Inflammatory macrophage (primary cell): Measurements from ENCODE around the gene HLA-DQA2.
"Not testable (repeated sequence)": the region's sequence is repeated elsewhere in the genome, so short reads cannot be mapped to it uniquely, and the experiment has no call there.

Source experiments
- DNase-seq, 2 donors: peaks; one replicate each; pipeline ENCODE4 v3.0.0-alpha.2; 2020 to 2022
- total RNA-seq, 18 experiments: gene quantifications; one replicate each; lab custom pipeline; 2026; ENCODE audit warnings: mixed read lengths in 6 of 18, inconsistent platforms in 2 of 18; lab: John Stamatoyannopoulos, UW

The HLA-DQA2 gene
- total RNA-seq, result 0.17 to 91.5 (median 11.0) reads per million in 18 experiments

GRCh38 chr6:32741031-32741960 lies at the start of gene HLA-DQA2:
Gene HLA-DQA2 (plus strand): TSS chr6:32741391. CDS start chr6:32741444, 53 bp downstream.
- DNase-seq, result no peak

DNA sequence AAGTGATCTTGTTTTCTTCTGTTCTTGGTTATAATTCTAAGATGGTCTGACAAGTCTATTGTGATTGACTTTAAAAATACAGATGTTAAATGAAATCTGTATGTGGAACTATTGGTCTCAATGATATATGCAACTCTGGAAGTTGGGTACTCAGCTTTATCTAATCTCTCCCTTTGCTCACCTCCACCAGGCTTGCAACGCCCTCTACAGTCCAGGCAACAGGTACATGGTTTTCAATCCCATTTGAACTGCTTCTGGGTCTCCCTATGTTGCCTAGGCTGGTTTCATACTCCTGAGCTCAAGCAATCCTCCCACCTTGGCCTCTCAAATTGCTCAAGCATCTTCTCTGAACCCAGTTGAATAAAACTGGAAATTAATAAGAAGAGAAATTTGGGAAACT lies 49.2 kb upstream of the HLA-DQA2 start:
- peak in 1 of 2 donors; percentile 65 for DNase-seq

DNA sequence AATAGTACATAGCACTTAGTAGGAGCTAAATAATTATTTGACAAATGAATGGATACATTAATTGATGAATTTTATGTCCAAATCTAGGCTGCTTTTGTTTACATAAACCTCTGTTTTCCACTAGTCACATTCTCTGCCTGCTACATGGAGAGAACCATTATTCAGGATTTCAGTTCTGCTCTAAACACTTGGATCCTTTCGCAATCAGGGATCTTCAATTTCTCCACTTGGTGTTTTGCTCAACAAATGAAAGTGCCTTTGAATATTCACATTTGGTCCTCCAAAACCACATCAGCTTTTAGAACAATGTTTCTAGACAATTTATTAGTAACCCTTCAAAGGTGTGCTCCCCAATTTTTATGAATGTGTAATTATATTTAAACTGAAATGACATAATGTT lies 44.2 kb upstream of the HLA-DQA2 start:
- peak; percentile 42 to 51 for DNase-seq

- DNase-seq, result peak; percentile 54 to 61
Observed at GRCh38 chr6:32700391-32701040, 40.7 kb upstream of the HLA-DQA2 start.

DNA sequence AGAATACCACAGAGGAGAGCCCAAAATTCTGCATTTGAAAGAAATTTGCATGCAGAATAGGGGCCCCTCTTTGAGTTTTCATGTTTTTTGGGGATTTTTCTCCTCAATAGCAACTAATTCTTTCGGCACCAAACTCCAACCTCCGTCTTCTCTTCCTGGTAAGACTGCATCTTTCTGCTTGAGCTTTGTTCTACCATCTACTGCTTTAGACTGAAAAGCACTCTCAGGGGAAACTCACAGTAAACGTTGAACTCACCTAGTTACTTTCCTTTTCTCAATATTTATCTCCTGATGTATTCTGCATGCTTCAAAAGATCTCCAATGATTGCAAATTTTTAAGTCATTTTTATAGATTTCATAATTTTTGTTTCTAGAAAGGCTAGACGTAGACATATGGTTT lies 37.8 kb upstream of the HLA-DQA2 start:
- no peak for DNase-seq

DNA sequence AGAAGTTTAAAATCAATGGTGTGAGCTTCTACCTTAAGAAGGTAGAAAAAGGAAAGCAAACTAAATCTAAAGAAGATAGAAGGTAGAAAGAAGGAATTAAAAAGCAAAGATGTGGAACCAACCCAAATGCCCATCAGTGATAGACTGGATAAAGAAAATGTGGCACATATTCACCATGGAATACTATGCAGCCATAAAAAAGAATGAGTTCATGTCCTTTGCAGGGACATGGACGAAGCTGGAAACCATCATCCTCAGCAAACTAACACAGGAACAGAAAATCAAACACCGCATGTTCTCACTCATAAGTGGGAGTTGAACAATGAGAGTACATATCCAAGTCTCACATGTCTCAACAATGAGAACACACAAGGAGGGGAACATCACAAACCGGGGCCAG lies 36.0 kb upstream of the HLA-DQA2 start:
- not testable (repeated sequence) for DNase-seq

- no peak for DNase-seq
Observed at GRCh38 chr6:32709625-32710024, 31.6 kb upstream of the HLA-DQA2 start.

DNA sequence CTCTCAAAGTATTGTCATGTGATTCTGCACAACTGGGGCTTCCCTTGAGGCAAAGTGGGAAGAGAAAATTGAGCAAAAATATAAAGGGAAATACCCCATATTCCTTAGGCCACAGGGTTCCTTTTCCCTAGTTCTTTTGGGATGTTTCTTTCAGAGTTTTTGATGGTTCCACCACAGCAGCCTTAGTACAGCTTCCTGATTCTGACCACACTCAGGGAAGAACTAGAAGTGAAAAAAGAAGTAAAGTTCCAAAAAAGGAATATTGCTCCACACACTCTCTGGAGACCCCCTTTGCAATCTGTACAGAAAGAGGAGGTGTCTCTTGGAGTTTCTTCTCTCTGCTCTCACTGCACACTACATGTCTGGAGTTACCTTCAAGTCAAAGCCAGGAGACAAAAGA lies 27.9 kb upstream of the HLA-DQA2 start:
- no peak for DNase-seq

GRCh38 chr6:32716396-32716795 lies 24.8 kb upstream of the HLA-DQA2 start:
- no peak for DNase-seq

DNA sequence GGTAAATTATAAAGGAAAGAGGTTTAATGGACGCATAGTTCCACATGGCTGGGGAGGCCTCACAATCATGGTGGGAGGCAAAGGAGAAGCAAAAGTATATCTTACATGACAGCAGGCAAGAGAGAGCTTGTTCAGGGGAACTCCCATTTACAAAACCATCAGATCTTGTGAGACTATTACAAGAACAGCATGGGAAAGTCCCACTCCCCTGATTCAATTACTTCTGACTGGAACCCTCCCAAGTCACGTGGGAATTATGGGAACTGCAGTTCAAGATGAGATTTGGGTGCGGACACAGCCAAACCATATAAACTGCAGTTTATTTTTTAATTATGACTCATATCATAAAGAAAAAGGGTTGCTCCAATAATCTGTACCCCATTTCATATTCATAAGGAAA lies 22.3 kb upstream of the HLA-DQA2 start:
- peak; percentile 56 to 68 for DNase-seq

GRCh38 chr6:32738126-32738525 lies 3.1 kb upstream of the HLA-DQA2 start:
- peak in 1 of 2 donors; percentile 9 for DNase-seq

GRCh38 chr6:32742374-32742773 lies 1.2 kb downstream of the HLA-DQA2 start:
- DNase-seq, result no peak

GRCh38 chr6:32744776-32745175 lies 3.6 kb downstream of the HLA-DQA2 start:
- no peak for DNase-seq

DNA sequence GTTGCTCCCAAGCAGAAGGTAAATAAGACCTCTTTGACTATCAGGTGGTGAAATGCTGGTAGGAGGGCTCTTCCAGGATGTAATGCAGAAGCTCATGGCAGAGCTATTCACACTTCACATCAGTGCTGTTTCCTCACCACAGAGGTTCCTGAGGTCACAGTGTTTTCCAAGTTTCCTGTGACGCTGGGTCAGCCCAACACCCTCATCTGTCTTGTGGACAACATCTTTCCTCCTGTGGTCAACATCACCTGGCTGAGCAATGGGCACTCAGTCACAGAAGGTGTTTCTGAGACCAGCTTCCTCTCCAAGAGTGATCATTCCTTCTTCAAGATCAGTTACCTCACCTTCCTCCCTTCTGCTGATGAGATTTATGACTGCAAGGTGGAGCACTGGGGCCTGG lies 4.5 kb downstream of the HLA-DQA2 start:
- DNase-seq, result not testable (repeated sequence)

DNA sequence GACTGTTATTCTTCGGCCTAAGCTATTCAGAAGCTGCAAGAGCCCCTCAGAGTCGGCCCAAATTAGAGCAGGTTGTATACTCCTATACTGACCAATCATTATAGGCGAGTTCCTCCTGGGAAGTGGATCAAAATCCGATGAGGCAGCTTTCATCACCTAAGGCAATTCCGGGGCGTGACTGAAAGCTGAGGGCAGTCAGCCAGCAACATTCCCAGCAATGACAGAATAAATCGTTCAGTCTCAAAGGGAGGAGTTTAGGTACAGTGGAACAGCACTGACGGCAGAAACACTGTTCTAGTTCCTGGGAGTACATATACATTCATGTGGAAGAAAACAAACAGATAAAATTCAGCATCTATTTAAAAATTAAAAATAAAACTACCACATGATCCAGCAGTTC lies 11.4 kb downstream of the HLA-DQA2 start:
- DNase-seq, result no peak

DNA sequence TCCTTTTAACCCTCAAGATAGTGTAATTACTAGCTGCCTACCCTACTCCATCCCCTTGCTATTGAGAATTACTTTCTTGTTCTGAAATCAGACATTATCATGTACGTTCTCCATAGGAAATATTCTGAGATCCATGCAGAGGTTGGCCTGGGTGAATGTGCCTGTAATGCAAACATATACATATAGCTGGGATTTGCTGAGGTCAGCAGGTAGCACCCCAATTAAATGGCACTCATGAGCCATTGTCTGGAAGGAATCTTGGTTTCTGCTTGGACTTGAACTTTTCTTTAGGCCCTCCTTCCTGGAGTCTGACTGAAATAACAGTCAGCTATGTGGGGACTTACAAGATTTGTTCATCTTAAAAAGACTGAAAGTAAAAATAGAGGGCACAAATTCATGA lies 18.5 kb downstream of the HLA-DQA2 start:
- DNase-seq, result no peak

- DNase-seq, result no peak
Observed at GRCh38 chr6:32761072-32761471, 19.9 kb downstream of the HLA-DQA2 start.

GRCh38 chr6:32761548-32761947 lies 20.4 kb downstream of the HLA-DQA2 start:
- no peak for DNase-seq

DNA sequence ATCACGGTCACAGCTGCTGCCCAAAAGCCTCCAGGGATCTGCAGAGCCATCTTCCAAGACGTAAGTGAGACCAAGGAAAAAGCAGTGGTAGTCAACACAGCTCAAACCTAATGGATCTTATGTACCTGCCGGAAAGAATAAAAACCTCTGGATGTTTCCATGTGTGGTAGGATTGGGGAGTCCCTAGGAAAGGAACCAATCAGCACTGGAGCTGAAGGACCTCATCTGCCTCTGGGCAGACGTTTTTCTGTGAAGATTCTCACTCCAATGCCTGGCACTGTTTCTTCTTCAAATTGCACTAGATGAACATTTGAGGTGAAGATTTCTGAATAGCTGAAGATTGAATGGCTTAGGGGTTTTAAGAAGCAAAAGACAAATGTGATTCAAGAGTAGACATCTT lies 22.2 kb downstream of the HLA-DQA2 start, which contains the start of gene HLA-DQB2:
HLA-DQB2 (minus strand) TSS at position 112 of the 400 bp plus-strand sequence; CDS start at position 50, 62 bp downstream.
- DNase-seq, result no peak

GRCh38 chr6:32764048-32764447 lies 22.9 kb downstream of the HLA-DQA2 start:
- peak; percentile 38 to 84 for DNase-seq

DNA sequence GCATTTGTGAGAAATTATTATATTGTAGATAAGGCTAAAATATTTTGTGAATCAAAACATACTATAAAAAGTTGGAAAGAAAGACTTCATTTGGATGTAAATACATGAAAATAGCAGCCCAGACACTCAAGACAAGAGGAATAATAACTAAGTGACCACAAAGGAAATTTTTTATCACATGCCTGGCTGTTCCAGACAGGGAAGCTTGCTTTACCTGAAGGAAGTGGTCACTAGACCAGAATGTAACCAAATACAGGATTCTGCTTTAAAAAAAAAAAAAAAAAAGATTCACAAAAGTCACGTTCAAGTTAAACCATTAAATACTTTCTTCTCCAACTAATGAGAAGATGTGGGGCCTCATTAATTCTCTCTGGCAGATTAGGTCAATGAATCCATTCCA lies 31.5 kb downstream of the HLA-DQA2 start:
- no peak for DNase-seq

GRCh38 chr6:32774426-32774825 lies 33.2 kb downstream of the HLA-DQA2 start:
- peak; percentile 40 to 43 for DNase-seq

DNA sequence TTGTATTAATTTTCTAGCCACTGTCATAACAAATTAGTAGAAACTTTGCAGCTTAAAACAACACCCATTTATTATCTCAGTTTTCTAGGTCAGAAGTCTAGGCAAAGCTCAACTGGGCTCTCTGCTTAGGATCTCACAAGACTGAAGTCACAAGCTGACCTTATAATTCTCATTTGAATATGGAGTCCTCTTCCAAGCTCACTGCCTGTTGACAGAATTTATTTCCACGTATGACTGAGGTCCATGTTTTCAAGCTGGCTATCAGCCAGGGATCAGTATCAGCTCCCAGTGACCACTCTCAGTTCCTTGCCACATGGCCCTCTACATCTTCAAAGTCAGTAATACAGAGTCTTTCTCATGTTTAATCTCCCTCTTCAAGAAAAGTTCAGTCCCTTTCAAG lies 33.9 kb downstream of the HLA-DQA2 start:
- no peak for DNase-seq

GRCh38 chr6:32779036-32779435 lies 37.8 kb downstream of the HLA-DQA2 start:
- DNase-seq, result no peak
